ENCODE data around the gene OR10K1. TPM values are rescaled to one million over a fixed set of nuclear protein-coding genes. Genes with fewer than 3 reads are reported as not detected.
"Not testable (repeated sequence)": the region's sequence is repeated elsewhere in the genome, so short reads cannot be mapped to it uniquely, and the experiment has no call there.

Gene OR10K1
- total RNA-seq, 1 experiment from 2014 or later = not detected

GRCh38 chr1:158425027-158425426 lies 36.6 kb upstream of the OR10K1 start:
- Mint-ChIP-seq H3K4me3 (ENCODE audit: low read depth, unreplicated experiment) (no peak overlapping the region), H3K27ac (ENCODE audit: unreplicated experiment) (no peak overlapping the region), H3K36me3 (ENCODE audit: insufficient read depth, unreplicated experiment) (no peaks in the 10 kb centered on the region), H3K9me3 (ENCODE audit: low read depth, unreplicated experiment) (peaks cover 3% of the 10 kb centered on the region), H3K4me1 (ENCODE audit: low read depth, unreplicated experiment) (no peaks in the 10 kb centered on the region), H3K27me3 (ENCODE audit: unreplicated experiment) (peaks cover 14% of the 10 kb centered on the region)
- intact Hi-C loops (cut with micrococcal nuclease; ENCODE audit: unreplicated experiment) = no loop called here
- TF ChIP-seq CTCF (IDR thresholded peaks at IDR 0.05; ENCODE audit: unreplicated experiment) = no peak
- no TSS peak for BruUV-seq (replicated peaks)
- no peak for DNase-seq
- CTCF ChIA-PET = no interaction called here

GRCh38 chr1:158426137-158426536 lies 35.5 kb upstream of the OR10K1 start, which contains the start of gene OR10K2:
Gene OR10K2 (minus strand): TSS chr1:158426237. CDS start chr1:158420866, 5,371 bp downstream.
- Mint-ChIP-seq H3K36me3 (ENCODE audit: insufficient read depth, unreplicated experiment) (no peaks in the 10 kb centered on the region), H3K4me3 (ENCODE audit: low read depth, unreplicated experiment) (no peak within 1 kb of the TSS), H3K4me1 (ENCODE audit: low read depth, unreplicated experiment) (no peaks in the 10 kb centered on the region), H3K27me3 (ENCODE audit: unreplicated experiment) (peaks cover 4% of the 10 kb centered on the region), H3K9me3 (ENCODE audit: low read depth, unreplicated experiment) (peaks cover 3% of the 10 kb centered on the region), H3K27ac (ENCODE audit: unreplicated experiment) (no peak within 1 kb of the TSS)
- intact Hi-C loops (cut with micrococcal nuclease; ENCODE audit: unreplicated experiment) = no loop called here
- CTCF ChIA-PET = no interaction called here
- DNase-seq = no peak
- no peak for TF ChIP-seq CTCF (IDR thresholded peaks at IDR 0.05; ENCODE audit: unreplicated experiment)
- BruUV-seq (replicated peaks) = no TSS peak

- H3K4me3 Mint-ChIP-seq (ENCODE audit: low read depth, unreplicated experiment); H3K36me3 Mint-ChIP-seq (ENCODE audit: insufficient read depth, unreplicated experiment); H3K27ac Mint-ChIP-seq (ENCODE audit: unreplicated experiment); CTCF ChIA-PET; H3K4me1 Mint-ChIP-seq (ENCODE audit: low read depth, unreplicated experiment); intact Hi-C loops (cut with micrococcal nuclease; ENCODE audit: unreplicated experiment); H3K9me3 Mint-ChIP-seq (ENCODE audit: low read depth, unreplicated experiment); BruUV-seq (replicated peaks); DNase-seq: not testable (repeated sequence)
- H3K27me3 Mint-ChIP-seq (ENCODE audit: unreplicated experiment) = peaks cover 22% of the 10 kb centered on the region
These were observed 31.5 kb upstream of the OR10K1 start for GRCh38 chr1:158430163-158430562.

GRCh38 chr1:158434741-158435140 lies 26.9 kb upstream of the OR10K1 start:
- Mint-ChIP-seq H3K27ac (ENCODE audit: unreplicated experiment) (no peak overlapping the region), H3K36me3 (ENCODE audit: insufficient read depth, unreplicated experiment) (no peaks in the 10 kb centered on the region), H3K27me3 (ENCODE audit: unreplicated experiment) (peaks cover 27% of the 10 kb centered on the region), H3K4me1 (ENCODE audit: low read depth, unreplicated experiment) (no peaks in the 10 kb centered on the region), H3K9me3 (ENCODE audit: low read depth, unreplicated experiment) (peaks cover 3% of the 10 kb centered on the region), H3K4me3 (ENCODE audit: low read depth, unreplicated experiment) (no peak overlapping the region)
- CTCF ChIA-PET = no interaction called here
- no TSS peak for BruUV-seq (replicated peaks)
- intact Hi-C loops (cut with micrococcal nuclease; ENCODE audit: unreplicated experiment) = no loop called here
- no peak for TF ChIP-seq CTCF (IDR thresholded peaks at IDR 0.05; ENCODE audit: unreplicated experiment)
- DNase-seq = no peak

GRCh38 chr1:158445376-158445775 lies 16.3 kb upstream of the OR10K1 start:
- no peak for TF ChIP-seq CTCF (IDR thresholded peaks at IDR 0.05; ENCODE audit: unreplicated experiment)
- no peak for DNase-seq
- no TSS peak for BruUV-seq (replicated peaks)
- Mint-ChIP-seq H3K36me3 (ENCODE audit: insufficient read depth, unreplicated experiment) (no peaks in the 10 kb centered on the region), H3K4me1 (ENCODE audit: low read depth, unreplicated experiment) (no peaks in the 10 kb centered on the region), H3K9me3 (ENCODE audit: low read depth, unreplicated experiment) (no peaks in the 10 kb centered on the region), H3K27ac (ENCODE audit: unreplicated experiment) (no peak overlapping the region), H3K4me3 (ENCODE audit: low read depth, unreplicated experiment) (no peak overlapping the region), H3K27me3 (ENCODE audit: unreplicated experiment) (peaks cover 27% of the 10 kb centered on the region)
- intact Hi-C loops (cut with micrococcal nuclease; ENCODE audit: unreplicated experiment) = no loop called here
- CTCF ChIA-PET = no interaction called here
